ENCODE data around the gene GAN. TPM values are rescaled to one million over a fixed set of nuclear protein-coding genes. Genes with fewer than 3 reads are reported as not detected.
A peak's percentile ranks its signal among the peaks of the same experiment; 100 is the strongest.
"Not testable (repeated sequence)": the region's sequence is repeated elsewhere in the genome, so short reads cannot be mapped to it uniquely, and the experiment has no call there.

GAN gene
- total RNA-seq, 1 donor from 2014 or later: 2.6 TPM

DNA sequence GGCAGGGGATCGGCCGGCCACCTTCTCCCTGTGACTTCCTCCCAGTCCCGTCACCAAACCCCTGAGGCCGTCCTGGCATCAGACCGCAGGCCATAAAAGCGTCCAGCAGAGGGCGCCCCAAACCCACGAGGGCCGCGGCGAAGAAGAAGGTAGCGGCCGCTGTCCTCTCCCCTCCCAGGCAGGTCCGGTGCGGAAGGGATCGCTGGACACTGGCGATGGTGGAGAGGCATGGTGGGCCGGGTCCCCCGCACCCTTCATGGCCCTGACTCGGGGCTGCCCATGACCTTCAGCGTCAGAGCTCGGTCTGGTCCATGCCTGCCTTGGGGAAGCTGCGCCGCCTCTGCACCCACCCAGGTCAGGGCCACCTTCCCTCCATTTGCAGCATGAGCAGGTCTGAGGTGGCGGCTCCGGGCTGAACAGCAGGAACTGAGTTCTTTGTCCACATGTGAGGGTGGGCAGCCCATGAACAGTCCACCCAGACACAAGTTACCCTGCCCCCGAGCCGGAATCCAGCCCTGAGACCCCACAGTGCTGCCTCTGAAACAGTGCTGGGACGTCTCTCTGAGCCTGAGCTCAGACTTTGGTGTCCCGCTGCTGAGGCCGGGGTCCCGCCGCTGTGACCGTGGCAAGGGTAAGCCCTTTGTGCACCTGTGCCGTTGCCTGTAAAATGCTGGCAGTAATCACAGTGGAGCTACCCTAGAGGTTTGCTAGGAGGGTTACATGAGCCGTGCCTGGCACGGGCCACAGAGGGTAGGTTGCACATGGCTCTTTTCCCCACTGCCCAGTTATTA is 89.0 kb downstream of the GAN start:
- H3K9me3 ChIP-seq: peaks cover 0 to 5% of the 10 kb centered on the region in 2 donors
- H3K36me3 ChIP-seq: no peaks in the 10 kb centered on the region
- no peaks in the 10 kb centered on the region for H3K27me3 ChIP-seq
- DNase-seq (ENCODE audit: low spot score in 2 of 2): peak; percentile 26 to 90
- peaks cover 0 to 4% of the 10 kb centered on the region in 2 donors for H3K4me1 ChIP-seq
- TF ChIP-seq, protein P1, sequence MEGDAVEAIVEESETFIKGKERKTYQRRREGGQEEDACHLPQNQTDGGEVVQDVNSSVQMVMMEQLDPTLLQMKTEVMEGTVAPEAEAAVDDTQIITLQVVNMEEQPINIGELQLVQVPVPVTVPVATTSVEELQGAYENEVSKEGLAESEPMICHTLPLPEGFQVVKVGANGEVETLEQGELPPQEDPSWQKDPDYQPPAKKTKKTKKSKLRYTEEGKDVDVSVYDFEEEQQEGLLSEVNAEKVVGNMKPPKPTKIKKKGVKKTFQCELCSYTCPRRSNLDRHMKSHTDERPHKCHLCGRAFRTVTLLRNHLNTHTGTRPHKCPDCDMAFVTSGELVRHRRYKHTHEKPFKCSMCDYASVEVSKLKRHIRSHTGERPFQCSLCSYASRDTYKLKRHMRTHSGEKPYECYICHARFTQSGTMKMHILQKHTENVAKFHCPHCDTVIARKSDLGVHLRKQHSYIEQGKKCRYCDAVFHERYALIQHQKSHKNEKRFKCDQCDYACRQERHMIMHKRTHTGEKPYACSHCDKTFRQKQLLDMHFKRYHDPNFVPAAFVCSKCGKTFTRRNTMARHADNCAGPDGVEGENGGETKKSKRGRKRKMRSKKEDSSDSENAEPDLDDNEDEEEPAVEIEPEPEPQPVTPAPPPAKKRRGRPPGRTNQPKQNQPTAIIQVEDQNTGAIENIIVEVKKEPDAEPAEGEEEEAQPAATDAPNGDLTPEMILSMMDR (IDR thresholded peaks at IDR 0.05): peak; percentile 92 to 98 (median 93)
- intact Hi-C loops (cut with DNase I): loop anchor here (1.0 kb wide), 2 partner anchors 320 to 335 kb away; no protein-coding TSS in a partner anchor
- H3K27ac ChIP-seq: no peak overlapping the region
- peak overlapping the region; percentile 17 to 40 for H3K4me3 ChIP-seq

DNA sequence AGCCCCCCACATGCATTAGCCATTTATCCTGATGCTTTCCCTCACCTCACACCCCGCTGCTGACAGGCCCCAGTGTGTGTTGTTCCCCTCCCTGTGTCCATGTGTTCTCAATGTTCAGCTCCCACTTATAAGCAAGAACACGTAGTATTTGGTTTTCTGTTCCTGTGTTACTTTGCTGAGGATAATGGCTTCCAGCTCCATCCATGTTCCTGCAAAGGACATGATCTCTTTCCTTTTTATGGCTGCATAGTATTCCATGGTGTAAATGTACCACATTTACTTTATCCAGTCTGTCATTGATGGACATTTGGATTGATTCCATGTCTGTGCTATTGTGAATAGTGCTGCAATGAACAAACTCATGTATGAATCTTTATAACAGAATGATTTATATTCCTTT is 90.2 kb downstream of the GAN start:
- H3K27ac ChIP-seq; H3K4me3 ChIP-seq; intact Hi-C loops (cut with DNase I); DNase-seq (ENCODE audit: low spot score in 2 of 2); H3K36me3 ChIP-seq; H3K9me3 ChIP-seq; H3K27me3 ChIP-seq; H3K4me1 ChIP-seq: not testable (repeated sequence)

GRCh38 chr16:81405702-81406113 is 90.9 kb downstream of the GAN start:
- Histone ChIP-seq H3K27me3 (no peaks in the 10 kb centered on the region), H3K27ac (no peak overlapping the region), H3K4me1 (peaks cover 0 to 4% of the 10 kb centered on the region in 2 donors), H3K36me3 (no peaks in the 10 kb centered on the region), H3K4me3 (no peak overlapping the region), H3K9me3 (no peaks in the 10 kb centered on the region)
- TF ChIP-seq, protein P1 (IDR thresholded peaks at IDR 0.05): no peak
- no peak for DNase-seq (ENCODE audit: low spot score in 2 of 2)
- intact Hi-C loops (cut with DNase I): no loop called here

DNA sequence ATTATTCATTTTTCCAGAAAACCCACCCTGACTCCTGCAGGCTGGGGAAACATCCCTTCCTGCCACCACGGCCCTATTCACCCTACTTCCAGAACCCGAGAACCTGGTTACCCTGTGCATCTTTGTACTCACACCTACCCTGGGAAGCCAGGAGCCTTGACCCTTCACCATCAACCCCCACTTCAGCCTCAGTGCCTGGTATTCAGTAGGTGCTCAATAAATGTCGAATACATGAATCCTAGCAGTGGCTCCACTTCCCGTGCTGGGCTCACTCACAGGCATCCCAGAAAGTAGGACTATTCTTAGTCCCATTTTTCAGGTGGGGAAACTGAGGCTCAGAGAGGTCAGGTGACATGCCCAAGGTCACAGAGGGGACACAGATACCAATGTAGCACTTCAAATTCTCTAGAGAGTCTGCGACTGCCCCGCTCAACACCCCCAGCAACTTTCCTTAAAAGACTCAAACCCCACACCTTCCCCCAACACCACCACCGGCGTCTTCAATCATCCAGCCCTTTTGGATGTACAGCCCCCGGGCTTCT is 93.7 kb downstream of the GAN start:
- Histone ChIP-seq H3K9me3 (no peaks in the 10 kb centered on the region), H3K27me3 (no peaks in the 10 kb centered on the region), H3K4me3 (no peak overlapping the region), H3K4me1 (peaks cover 0 to 4% of the 10 kb centered on the region in 2 donors), H3K27ac (no peak overlapping the region), H3K36me3 (no peaks in the 10 kb centered on the region)
- TF ChIP-seq, protein P1 (IDR thresholded peaks at IDR 0.05): no peak
- DNase-seq (ENCODE audit: low spot score in 2 of 2): no peak
- intact Hi-C loops (cut with DNase I): no loop called here

- no peak overlapping the region for H3K27ac ChIP-seq
- DNase-seq (ENCODE audit: low spot score in 2 of 2): no peak
- no peak overlapping the region for H3K4me3 ChIP-seq
- intact Hi-C loops (cut with DNase I): no loop called here
- TF ChIP-seq, protein P1 (IDR thresholded peaks at IDR 0.05): no peak
- H3K27me3 ChIP-seq: no peaks in the 10 kb centered on the region
- no peaks in the 10 kb centered on the region for H3K36me3 ChIP-seq
- H3K4me1 ChIP-seq: no peaks in the 10 kb centered on the region
- no peaks in the 10 kb centered on the region for H3K9me3 ChIP-seq
These were observed 94.3 kb downstream of the GAN start for GRCh38 chr16:81409016-81409556.

DNA sequence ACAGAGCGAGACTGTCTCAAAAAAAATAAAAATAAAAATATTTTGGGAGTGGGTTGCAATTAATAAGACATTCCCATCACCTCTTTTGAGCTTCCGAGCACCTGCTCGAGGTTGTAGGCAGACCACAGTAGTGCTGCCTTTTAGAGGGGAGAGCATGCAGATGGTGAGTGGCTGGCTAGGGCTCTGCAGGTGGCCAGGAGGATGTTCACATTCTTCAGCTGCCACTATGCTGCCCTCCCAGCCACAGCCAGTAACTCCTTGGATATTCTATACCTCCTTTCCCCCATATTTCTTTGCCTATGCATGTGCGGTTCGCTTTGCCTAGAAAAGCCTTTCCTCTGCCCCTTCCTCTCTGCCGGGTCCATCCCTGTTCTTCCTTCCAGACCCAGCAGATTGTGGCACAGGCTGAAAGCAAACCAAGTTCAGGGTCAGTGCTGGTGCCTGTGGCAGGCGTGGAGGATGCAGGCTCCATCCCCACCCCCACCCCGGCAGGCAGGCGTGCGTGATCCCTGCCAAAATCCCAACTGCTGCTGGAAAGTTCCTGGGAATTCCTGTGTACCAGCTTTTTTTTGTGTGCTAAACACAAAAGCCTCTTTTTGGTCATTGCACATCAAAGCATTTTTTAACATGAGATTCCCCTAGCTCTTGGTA is 96.0 kb downstream of the GAN start:
- Histone ChIP-seq H3K4me1 (no peaks in the 10 kb centered on the region), H3K27me3 (no peaks in the 10 kb centered on the region), H3K9me3 (no peaks in the 10 kb centered on the region), H3K4me3 (no peak overlapping the region), H3K36me3 (no peaks in the 10 kb centered on the region), H3K27ac (no peak overlapping the region)
- TF ChIP-seq, protein P1 (IDR thresholded peaks at IDR 0.05): no peak
- DNase-seq (ENCODE audit: low spot score in 2 of 2): no peak
- intact Hi-C loops (cut with DNase I): no loop called here
